Activated CD8-positive, alpha-beta T cell treated with anti-CD3 and anti-CD28 coated beads, Interleukin-2, amount 10 ng/mL, durations not matched to agents 7 days and 5 days (primary cell): Measurements from ENCODE around the gene MTF2. TPM values are rescaled to one million over a fixed set of nuclear protein-coding genes. Genes with fewer than 3 reads are reported as not detected.
A peak's percentile ranks its signal among the peaks of the same experiment; 100 is the strongest.

Source experiments
- ATAC-seq: fragments of 150-1000 bp; cut with Tn5 transposase; one replicate; pipeline ENCODE4 v1.10.0; 2021; ENCODE audit warnings: moderate library complexity
- CTCF ChIA-PET: fragments of 350-600 bp; sonication (Branson Sonifier 250); formaldehyde crosslinking; loops from one replicate; lab custom pipeline; 2021; ENCODE audit warnings: antibody characterized with exemption; lab: Charles Lee
- POLR2A ChIA-PET: fragments of 350-600 bp; sonication (Branson Sonifier 250); formaldehyde crosslinking; loops from one replicate; lab custom pipeline; 2021; ENCODE audit warnings: antibody characterized with exemption; lab: Charles Lee
- DNase-seq: peaks from one replicate; pipeline ENCODE4 v3.0.0-alpha.2; 2020
- H3K27ac Mint-ChIP-seq: one replicate; pipeline ENCODE4 v1.8.0; 2021; ENCODE audit warnings: mild to moderate bottlenecking, mixed read lengths
- H3K27me3 Mint-ChIP-seq: one replicate; pipeline ENCODE4 v1.8.0; 2021; ENCODE audit warnings: low read depth, mixed read lengths
- H3K36me3 Mint-ChIP-seq: one replicate; pipeline ENCODE4 v1.8.0; 2021; ENCODE audit warnings: low read depth, mixed read lengths
- H3K4me1 Mint-ChIP-seq: one replicate; pipeline ENCODE4 v1.8.0; 2021; ENCODE audit warnings: low read depth, mixed read lengths
- H3K4me3 Mint-ChIP-seq: one replicate; pipeline ENCODE4 v1.8.0; 2021; ENCODE audit warnings: mild to moderate bottlenecking, mixed read lengths
- H3K9me3 Mint-ChIP-seq: one replicate; pipeline ENCODE4 v1.8.0; 2022; ENCODE audit warnings: mixed read lengths; ENCODE audit not compliant: insufficient read depth
- total RNA-seq, 2 experiments: library from RNA; stranded (reverse); gene quantifications; one replicate each; pipeline ENCODE4 v1.2.3, GENCODE V29; 2021

MTF2 gene
- total RNA-seq, 2 experiments from 2014 or later, result 56.4 to 63.2 TPM

DNA sequence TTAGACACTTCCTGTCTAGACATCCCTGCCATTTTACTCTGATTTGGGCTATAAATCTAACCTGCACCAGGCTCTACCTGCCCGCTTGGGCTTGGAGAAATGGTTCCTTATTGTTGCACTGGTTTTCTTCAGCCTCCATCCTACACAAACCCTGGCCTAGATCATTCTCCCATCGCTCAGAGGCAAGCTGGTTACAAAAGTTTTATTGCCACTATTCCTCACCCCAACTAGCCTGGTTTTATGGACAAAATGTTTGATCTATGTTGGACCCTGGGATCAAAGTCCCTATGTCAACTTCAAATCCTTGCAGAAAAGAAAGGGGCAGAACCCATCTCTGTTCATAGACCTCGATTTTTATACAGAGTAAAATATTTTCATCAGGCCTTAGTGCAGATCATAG, 31.5 kb upstream of the MTF2 start:
- ChIA-PET POLR2A (no interaction called here), CTCF (interaction anchor here (1.0 to 1.3 kb wide), 3 partner anchors 14 to 33 kb away, joined by 3 to 5 read pairs (median 3); no protein-coding TSS in a partner anchor)
- no peaks in the 10 kb centered on the region for H3K36me3 Mint-ChIP-seq
- H3K27me3 Mint-ChIP-seq, result no peaks in the 10 kb centered on the region
- DNase-seq, result no peak
- peaks cover 3% of the 10 kb centered on the region for H3K9me3 Mint-ChIP-seq
- peaks cover 9% of the 10 kb centered on the region for H3K4me1 Mint-ChIP-seq
- H3K27ac Mint-ChIP-seq, result no peak overlapping the region
- no peak for ATAC-seq
- H3K4me3 Mint-ChIP-seq, result no peak overlapping the region

DNA sequence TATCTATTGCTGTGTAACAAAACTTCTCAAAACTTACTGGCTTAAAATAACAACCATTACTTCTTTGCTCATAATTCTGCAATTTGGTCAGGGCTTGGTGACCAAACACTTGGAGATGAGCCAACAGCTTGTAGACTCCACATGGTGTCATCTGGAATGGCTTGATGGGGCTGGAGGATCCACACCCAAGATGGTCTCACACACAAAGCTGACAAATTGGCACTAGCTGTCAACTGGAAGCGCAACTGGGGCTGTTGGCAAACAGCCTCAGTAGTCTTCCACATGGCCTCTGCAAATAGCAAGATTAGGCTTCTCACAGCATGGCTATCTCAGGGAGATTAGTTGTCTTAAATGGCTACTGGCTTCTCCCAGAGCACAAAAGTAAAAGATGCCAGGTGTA, 27.1 kb upstream of the MTF2 start:
- ATAC-seq, result no peak
- DNase-seq, result no peak
- Mint-ChIP-seq H3K4me3 (no peak overlapping the region), H3K36me3 (no peaks in the 10 kb centered on the region), H3K9me3 (no peaks in the 10 kb centered on the region), H3K27ac (no peak overlapping the region), H3K4me1 (no peaks in the 10 kb centered on the region), H3K27me3 (peaks cover 4% of the 10 kb centered on the region)
- ChIA-PET CTCF (interaction anchor here (1.4 to 3.2 kb wide), 3 partner anchors 10 to 18 kb away, joined by 3 to 20 read pairs (median 5); no protein-coding TSS in a partner anchor), POLR2A (no interaction called here)

DNA sequence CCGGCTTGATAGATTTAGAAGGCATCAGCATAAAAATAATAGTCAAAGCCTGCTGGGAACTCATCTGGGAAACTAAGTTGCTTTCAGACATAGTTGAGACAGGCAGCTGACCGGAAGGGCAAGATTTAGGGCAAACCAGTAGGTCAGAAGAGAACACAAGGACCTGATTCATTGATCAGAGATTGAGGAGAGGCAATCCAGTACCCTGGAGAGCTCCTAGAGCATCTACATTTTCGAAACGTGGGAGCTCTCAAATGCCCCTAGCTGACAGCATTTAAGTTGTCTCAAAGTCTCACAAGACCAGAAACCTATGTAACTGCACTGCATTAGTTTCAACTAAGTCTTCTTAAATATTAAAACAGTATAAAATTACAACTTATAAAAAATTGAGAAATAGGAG, 22.9 kb upstream of the MTF2 start:
- H3K9me3 Mint-ChIP-seq, result no peaks in the 10 kb centered on the region
- ChIA-PET POLR2A (interaction anchor here (1.8 kb wide), 1 partner anchor 23 kb away, joined by 8 read pairs; the partner anchor contains the start of gene MTF2), CTCF (interaction anchor here (0.9 to 1.7 kb wide), 5 partner anchors 23 to 96 kb away, joined by 3 to 4 read pairs (median 4); partner anchors contain the start of gene DIPK1A)
- H3K27me3 Mint-ChIP-seq, result peaks cover 21% of the 10 kb centered on the region
- H3K36me3 Mint-ChIP-seq, result no peaks in the 10 kb centered on the region
- H3K27ac Mint-ChIP-seq, result no peak overlapping the region
- ATAC-seq, result no peak
- peak; percentile 59 for DNase-seq
- H3K4me3 Mint-ChIP-seq, result no peak overlapping the region
- H3K4me1 Mint-ChIP-seq, result no peaks in the 10 kb centered on the region

DNA sequence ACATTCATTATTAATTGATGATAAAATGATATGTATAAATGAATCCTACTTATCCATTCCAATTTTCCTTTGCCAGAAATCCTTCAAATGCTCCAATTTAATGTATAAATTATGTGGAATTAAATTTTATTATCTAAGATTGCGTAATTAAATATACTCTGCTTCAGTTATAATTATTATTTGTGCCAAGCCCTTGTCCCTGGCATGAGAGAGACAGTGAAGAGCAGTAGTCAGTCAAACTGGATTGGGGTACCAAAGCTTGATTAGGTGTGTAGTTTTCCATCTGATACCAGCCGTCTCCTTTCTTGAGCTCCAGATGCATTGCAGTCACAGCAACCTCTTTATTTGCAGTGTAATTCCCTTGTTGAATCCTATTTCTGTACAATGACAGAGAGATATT, 22.4 kb upstream of the MTF2 start:
- H3K4me1 Mint-ChIP-seq, result no peaks in the 10 kb centered on the region
- ATAC-seq, result no peak
- ChIA-PET POLR2A (interaction anchor here (1.8 kb wide), 1 partner anchor 22 kb away, joined by 8 read pairs; the partner anchor contains the start of gene MTF2), CTCF (interaction anchor here (0.9 to 1.7 kb wide), 4 partner anchors 23 to 96 kb away, joined by 3 to 4 read pairs (median 4); partner anchors contain the start of gene DIPK1A)
- H3K4me3 Mint-ChIP-seq, result no peak overlapping the region
- peaks cover 21% of the 10 kb centered on the region for H3K27me3 Mint-ChIP-seq
- no peak overlapping the region for H3K27ac Mint-ChIP-seq
- no peaks in the 10 kb centered on the region for H3K36me3 Mint-ChIP-seq
- H3K9me3 Mint-ChIP-seq, result no peaks in the 10 kb centered on the region
- DNase-seq, result no peak

DNA sequence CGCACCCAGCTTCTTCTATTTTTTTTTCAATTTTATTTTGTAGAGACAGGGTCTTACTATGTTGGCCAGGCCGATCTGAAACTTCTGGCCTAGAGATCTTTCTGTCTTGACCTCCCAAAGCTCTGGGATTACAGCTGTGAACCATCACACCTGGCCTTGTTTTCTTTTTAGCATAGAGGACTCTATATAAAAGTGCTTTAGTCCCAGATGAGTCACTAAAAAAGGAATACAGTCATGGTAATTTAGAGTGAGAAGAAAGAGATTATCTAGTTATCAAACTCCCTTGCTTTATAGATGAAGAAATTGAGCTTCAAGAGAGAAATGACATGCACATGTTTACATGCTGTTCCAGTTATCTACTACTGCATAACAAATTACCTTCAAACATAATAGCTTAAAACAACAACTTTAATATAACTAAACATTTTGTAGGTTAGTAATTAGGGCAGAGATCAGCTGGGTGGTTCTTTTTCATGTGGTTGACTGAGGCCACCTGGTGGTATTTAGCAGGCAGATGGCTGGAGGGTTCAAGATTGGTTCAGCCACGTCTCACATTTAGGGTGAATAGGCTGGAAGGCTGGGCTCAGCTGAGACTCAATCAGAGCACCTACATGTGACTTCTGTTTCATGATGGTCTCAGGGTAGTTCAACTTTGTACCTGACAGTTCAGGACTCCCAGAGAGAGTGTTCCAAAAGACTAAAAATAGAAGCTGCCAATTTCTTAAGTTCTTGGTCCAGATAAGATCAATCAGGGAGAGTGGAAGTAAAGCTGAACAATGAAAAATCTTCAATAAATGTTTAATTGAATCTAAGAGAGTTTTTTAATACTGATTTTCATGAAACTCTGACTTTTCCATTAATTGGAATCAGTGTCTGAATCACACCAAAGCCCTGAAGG, 16.9 kb upstream of the MTF2 start:
- Mint-ChIP-seq H3K36me3 (no peaks in the 10 kb centered on the region), H3K9me3 (no peaks in the 10 kb centered on the region), H3K4me3 (no peak overlapping the region), H3K4me1 (peaks cover 2% of the 10 kb centered on the region), H3K27ac (no peak overlapping the region), H3K27me3 (peaks cover 27% of the 10 kb centered on the region)
- ChIA-PET POLR2A (interaction anchor here (0.6 to 1.7 kb wide), 2 partner anchors 17 to 39 kb away, joined by 3 to 12 read pairs; partner anchors contain the start of gene MTF2), CTCF (interaction anchor here (0.8 to 3.2 kb wide), 36 partner anchors 8 to 313 kb away, joined by 3 to 47 read pairs (median 6); partner anchors contain the start of genes MTF2 and RPL5)
- DNase-seq (peak; percentile 61), ATAC-seq (peak; percentile 76)

DNA sequence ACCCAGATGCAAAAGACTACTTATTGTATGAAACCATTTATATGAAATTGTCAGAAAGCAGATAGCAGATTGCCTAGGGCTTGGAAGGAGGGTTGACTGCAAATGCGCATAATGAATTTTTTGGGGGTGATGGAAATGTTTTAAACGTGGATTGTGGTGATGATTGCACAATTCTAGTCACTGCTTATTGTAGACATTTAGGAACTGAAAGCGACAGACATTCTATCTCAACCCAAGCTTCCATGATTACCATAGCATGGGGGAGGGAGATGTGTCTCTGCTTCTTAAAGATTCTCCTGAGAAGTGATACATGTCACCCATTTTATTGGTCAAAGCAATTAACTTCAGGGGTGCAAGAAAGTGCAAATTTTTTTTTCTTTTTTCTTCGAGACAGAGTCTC, 2.8 kb upstream of the MTF2 start:
- no peak for DNase-seq
- POLR2A ChIA-PET, result no interaction called here
- no peak overlapping the region for H3K27ac Mint-ChIP-seq
- H3K4me1 Mint-ChIP-seq, result peaks cover 14% of the 10 kb centered on the region
- H3K9me3 Mint-ChIP-seq, result no peaks in the 10 kb centered on the region
- H3K4me3 Mint-ChIP-seq, result no peak overlapping the region
- ATAC-seq, result no peak
- H3K27me3 Mint-ChIP-seq, result peaks cover 3% of the 10 kb centered on the region
- CTCF ChIA-PET, result no interaction called here
- peaks cover 2% of the 10 kb centered on the region for H3K36me3 Mint-ChIP-seq

DNA sequence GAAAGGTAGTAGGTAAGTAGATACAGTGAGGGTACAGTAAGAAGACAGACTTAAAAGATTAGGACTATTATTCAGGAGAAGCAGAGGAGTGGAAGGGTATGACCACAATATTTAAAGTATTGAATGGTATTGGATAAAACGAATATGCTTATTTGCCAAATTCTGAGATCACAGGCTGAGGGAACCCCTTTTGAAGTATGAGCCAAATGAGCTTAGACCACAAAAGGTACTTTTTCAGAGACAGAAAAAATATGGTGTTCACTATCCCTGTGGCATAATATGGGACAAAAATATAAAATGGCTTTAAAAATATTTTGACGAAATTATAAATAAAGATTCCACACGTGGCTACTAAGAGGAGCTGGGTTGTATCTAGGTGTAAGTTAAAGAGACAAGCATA, 880 bp upstream of the MTF2 start:
- Mint-ChIP-seq H3K4me3 (peak overlapping the region; percentile 97), H3K27me3 (peaks cover 2% of the 10 kb centered on the region), H3K27ac (peak overlapping the region; percentile 98), H3K4me1 (peaks cover 31% of the 10 kb centered on the region), H3K36me3 (peaks cover 7% of the 10 kb centered on the region), H3K9me3 (no peaks in the 10 kb centered on the region)
- no peak for DNase-seq
- ChIA-PET CTCF (interaction anchor here (0.6 to 4.1 kb wide), 23 partner anchors 10 to 766 kb away, joined by 3 to 25 read pairs (median 3); partner anchors contain the start of gene RPL5), POLR2A (interaction anchor here (0.5 to 3.2 kb wide), 28 partner anchors 9 to 768 kb away, joined by 3 to 28 read pairs (median 5); partner anchors contain the start of genes DR1, RPL5 and TMED5)
- no peak for ATAC-seq

DNA sequence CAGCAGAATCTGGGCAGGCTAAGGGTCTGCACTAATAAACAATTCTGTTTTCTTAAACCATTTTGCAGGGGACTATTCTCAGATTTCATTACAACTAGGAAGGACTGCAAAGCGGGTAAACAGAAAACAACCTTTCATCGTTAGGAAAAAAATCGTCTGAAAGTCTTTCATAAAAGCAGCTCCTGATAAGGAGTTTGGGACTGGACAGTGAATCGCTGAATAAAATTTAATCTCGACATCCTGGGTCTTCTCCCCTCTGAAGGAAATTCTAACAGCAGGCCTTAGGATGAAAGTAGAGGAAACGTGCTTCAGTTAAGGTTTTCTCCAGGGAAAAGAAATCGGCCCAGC, 471 bp upstream of the MTF2 start:
- POLR2A ChIA-PET, result interaction anchor here (0.5 to 3.2 kb wide), 30 partner anchors 10 to 767 kb away, joined by 3 to 28 read pairs (median 4); partner anchors contain the start of genes DR1, RPL5 and TMED5
- H3K36me3 Mint-ChIP-seq, result peaks cover 11% of the 10 kb centered on the region
- H3K27ac Mint-ChIP-seq, result peak overlapping the region; percentile 98
- H3K27me3 Mint-ChIP-seq, result peaks cover 2% of the 10 kb centered on the region
- CTCF ChIA-PET, result interaction anchor here (0.6 to 4.1 kb wide), 24 partner anchors 10 to 766 kb away, joined by 3 to 25 read pairs (median 4); partner anchors contain the start of gene RPL5
- peaks cover 35% of the 10 kb centered on the region for H3K4me1 Mint-ChIP-seq
- H3K9me3 Mint-ChIP-seq, result peaks cover under 1% of the 10 kb centered on the region
- ATAC-seq (no peak), DNase-seq (no peak)
- H3K4me3 Mint-ChIP-seq, result peak overlapping the region; percentile 97

DNA sequence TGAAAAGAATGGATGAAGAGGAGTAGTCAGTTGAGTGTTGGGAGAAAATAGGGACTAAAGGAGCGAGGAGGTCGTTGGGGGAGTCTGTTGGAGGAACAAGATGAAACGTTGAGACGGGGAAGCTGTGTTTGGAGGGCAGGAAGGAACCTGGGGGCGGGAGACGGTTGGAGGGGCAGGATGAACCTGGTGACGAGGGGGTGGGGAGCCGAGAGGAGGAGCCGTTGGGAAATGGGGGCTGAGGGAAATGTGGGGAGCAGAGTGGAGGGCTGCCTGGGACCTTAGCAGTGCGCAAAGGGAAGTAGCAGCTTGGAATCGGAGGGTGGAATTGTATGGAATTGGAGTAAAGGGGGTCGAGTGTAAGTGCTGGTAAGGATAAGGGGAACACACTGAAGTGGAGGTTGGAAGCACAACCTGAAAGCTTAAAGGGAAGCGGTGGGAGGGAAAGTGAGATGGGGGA, 630 bp downstream of the MTF2 start:
- DNase-seq (peak; percentile 48), ATAC-seq (peak; percentile 1)
- Mint-ChIP-seq H3K27ac (peak overlapping the region; percentile 98), H3K27me3 (no peaks in the 10 kb centered on the region), H3K36me3 (peaks cover 22% of the 10 kb centered on the region), H3K4me3 (peak overlapping the region; percentile 97), H3K4me1 (peaks cover 41% of the 10 kb centered on the region), H3K9me3 (peaks cover 12% of the 10 kb centered on the region)
- CTCF ChIA-PET, result interaction anchor here (0.6 to 4.1 kb wide), 48 partner anchors 9 to 770 kb away, joined by 3 to 25 read pairs (median 4); partner anchors contain the start of genes DIPK1A, DR1 and RPL5
- POLR2A ChIA-PET, result interaction anchor here (0.6 to 3.2 kb wide), 31 partner anchors 9 to 766 kb away, joined by 3 to 28 read pairs (median 5); partner anchors contain the start of genes DIPK1A, DR1, RPL5 and TMED5

DNA sequence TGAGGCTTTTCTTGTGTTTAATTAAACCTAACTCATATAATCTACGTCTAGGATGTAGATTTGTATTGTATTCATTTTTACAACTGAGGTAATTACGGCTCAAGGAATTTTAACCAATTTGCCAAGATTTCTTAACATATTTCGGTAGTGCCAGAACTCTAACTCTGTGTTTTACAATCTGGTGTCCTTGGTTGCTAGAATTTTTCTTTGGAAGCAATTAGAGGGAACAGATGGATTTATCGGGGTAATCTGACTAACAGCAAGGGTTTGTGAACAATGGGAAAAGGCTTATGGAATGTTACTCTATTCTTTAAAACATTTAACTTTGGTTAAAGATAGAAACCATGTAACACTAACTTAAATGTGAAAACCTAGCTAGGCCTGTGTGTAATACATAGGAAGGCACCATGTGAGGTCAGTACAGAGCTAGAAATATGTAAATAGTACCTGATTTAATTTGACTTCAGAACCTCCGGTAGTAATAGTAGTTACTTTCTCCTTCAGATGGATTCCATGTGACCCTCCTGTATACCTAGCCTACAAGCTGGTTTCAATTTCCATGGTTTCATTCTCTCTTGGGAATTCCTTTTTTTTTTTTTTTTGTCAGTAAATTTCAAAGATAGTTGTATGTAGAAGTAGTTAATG, 1.2 kb downstream of the MTF2 start:
- Mint-ChIP-seq H3K27ac (peak overlapping the region; percentile 98), H3K27me3 (no peaks in the 10 kb centered on the region), H3K4me3 (peak overlapping the region; percentile 97), H3K4me1 (peaks cover 41% of the 10 kb centered on the region), H3K36me3 (peaks cover 24% of the 10 kb centered on the region), H3K9me3 (peaks cover 12% of the 10 kb centered on the region)
- peak; percentile 36 for DNase-seq
- ChIA-PET POLR2A (interaction anchor here (0.9 to 3.2 kb wide), 8 partner anchors 11 to 266 kb away, joined by 4 to 28 read pairs (median 6); partner anchors contain the start of genes DIPK1A, DR1 and RPL5), CTCF (interaction anchor here (0.6 to 4.1 kb wide), 47 partner anchors 9 to 770 kb away, joined by 3 to 25 read pairs (median 4); partner anchors contain the start of genes DIPK1A, DR1 and RPL5)
- peak; percentile 63 for ATAC-seq

DNA sequence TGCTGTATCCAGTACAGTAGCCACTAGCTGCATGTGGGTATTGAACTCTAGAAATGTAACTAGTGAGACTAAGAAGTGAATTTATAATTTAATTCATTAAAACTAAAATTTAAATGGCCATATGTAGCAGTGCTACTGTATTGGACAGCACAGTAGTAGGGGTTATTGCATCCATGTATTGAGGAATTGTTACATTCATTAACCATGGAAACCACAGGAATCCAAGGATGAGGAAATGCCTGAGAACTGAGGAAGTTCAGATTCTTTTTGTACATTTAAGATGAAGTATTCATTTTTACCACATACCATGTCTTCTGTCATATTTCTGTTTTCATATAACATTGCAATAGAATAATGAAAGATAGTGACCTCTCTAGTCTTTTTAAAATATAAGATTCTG, 2.6 kb downstream of the MTF2 start:
- H3K36me3 Mint-ChIP-seq, result peaks cover 37% of the 10 kb centered on the region
- peak overlapping the region; percentile 97 for H3K4me3 Mint-ChIP-seq
- H3K9me3 Mint-ChIP-seq, result peaks cover 12% of the 10 kb centered on the region
- ChIA-PET CTCF (interaction anchor here (2.2 to 4.1 kb wide), 4 partner anchors 20 to 223 kb away, joined by 6 to 25 read pairs (median 16); no protein-coding TSS in a partner anchor), POLR2A (no interaction called here)
- H3K27me3 Mint-ChIP-seq, result no peaks in the 10 kb centered on the region
- peaks cover 46% of the 10 kb centered on the region for H3K4me1 Mint-ChIP-seq
- DNase-seq (no peak), ATAC-seq (no peak)
- peak overlapping the region; percentile 55 for H3K27ac Mint-ChIP-seq
